ENCODE measurements around the gene FBXL13.
"Not testable (repeated sequence)": the region's sequence is repeated elsewhere in the genome, so short reads cannot be mapped to it uniquely, and the experiment has no call there.

Gene FBXL13

DNA sequence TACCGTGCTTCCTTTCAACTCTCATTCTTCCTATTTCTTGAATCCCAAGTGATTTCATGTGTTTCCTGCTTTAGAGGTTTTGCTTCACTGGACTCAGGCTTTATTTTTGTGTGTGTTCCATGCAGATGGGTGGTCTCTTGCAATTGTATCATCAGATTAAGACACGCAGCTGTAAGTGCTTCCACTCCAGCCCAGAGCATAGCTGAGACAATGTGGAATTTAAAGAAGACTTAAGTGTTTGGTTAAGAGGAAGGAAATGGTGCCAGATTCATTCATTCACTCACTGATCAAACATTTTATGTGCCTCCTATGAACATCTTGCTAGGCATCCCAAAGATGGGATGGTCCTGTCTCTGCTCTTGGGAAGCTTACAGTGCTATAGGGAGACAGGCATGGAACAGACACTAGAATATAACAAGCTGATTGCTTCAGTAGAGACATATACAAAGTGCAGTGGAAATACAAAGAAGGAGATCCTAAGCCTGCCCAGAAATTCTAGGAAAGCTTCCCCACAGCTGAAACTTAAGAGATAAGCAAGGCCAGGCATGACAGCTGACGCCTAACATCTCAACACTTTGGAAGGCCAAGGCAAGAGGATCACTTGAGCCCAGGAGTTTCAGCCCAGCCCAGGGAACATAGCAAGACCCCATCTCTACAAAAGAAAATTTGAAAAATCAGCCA lies 207.9 kb downstream of the FBXL13 start:
- H3K4me3 ChIP-seq (ENCODE audit: low read depth, low read length): no peak overlapping the region

DNA sequence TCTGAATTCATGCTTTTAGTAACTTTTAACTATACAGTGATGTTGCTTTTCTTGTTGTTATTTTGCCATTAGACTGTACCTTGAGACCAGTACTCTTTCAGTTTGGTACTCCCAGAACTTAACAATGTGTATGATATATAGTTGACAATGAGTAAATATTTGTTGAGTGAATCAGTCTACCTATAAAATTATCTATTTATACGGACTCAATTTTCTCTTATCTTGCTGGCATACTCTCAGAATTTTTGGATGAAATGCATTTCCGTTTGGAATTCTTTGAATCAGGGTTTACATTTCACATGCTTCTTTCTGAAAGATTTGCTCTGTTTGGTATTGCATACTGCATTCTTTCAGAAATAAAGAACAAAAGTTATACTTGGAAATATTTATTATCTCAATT lies 209.6 kb downstream of the FBXL13 start:
- H3K4me3 ChIP-seq (ENCODE audit: low read depth, low read length): no peak overlapping the region

DNA sequence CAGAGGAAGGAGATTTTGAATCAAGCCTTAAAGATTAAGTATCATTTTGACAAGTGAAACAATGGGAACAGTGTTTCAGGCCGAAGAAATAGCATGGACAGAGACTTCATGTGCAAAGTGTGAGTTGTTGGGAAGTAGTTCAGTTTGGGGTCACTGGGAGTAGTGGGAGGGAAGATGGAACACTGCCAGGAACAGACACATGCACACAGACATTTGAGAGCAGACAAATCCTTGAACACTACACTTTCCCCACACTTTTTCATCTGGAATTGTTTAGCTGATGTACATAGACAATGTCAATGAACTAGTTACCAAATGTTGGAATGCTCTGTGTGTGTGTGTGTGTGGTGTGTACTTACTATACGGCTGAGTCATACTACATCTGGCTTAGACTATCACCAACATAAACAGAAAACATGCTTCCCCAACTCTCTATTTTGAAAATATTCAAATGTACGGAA lies 214.2 kb downstream of the FBXL13 start:
- no peak overlapping the region for H3K4me3 ChIP-seq (ENCODE audit: low read depth, low read length)

DNA sequence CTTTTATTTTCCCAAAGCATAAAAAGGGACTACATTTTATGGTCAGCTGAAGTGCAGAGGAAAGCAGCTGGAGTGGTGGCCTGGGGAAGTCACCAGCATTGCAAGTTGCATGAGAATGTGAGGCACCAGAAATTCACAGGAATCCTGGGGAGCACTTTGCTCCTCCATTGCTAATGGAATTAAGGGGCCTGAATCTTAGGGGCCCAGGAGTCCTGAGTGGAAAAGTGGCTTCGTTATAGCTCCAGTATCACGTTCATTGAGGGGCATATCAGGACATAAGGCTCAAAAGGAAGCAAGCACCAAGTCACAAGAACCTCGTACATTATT lies 214.8 kb downstream of the FBXL13 start:
- no peak overlapping the region for H3K4me3 ChIP-seq (ENCODE audit: low read depth, low read length)

- H3K4me3 ChIP-seq (ENCODE audit: low read depth, low read length): no peak overlapping the region
Measured at GRCh38 chr7:102859084-102859798, 215.4 kb downstream of the FBXL13 start.

DNA sequence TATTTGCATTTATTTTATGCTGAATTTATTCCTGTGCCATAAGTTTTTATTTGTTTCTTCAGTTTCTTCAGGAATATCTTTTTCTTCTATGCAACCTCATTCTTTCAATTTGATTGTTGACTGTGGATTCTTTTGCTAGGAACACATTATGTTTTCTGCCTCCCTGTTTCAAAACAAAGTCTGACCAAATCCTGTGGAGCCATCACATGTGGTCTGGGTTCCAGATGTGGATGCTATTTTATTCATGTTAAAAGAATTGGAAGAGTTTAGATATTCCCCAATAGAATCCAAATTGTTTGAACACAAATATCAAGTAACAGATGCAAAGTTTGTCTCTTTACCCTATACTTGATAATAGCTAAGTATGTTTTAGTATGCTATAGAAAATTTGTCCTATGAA lies 218.6 kb downstream of the FBXL13 start:
- no peak overlapping the region for H3K4me3 ChIP-seq (ENCODE audit: low read depth, low read length)

DNA sequence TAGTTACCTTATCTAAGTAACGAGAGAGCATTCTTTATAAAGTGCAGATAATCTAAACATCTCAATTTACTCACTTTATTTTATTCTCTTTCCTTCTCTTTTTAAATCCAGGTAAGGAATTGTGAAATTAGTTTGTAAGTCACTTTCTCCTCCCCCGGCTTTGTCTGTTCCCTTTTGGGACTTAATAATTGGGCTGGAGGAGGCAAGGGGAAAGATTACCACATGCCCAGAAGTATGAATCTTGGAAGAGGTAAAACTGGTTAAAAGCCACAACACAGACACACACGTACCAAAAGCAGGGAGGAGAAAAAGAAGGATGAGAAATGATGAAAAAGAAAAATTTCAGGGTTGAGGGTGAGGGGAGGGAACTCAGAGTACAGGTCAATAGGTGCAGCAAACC lies 225.1 kb downstream of the FBXL13 start:
- H3K4me3 ChIP-seq (ENCODE audit: low read depth, low read length): no peak overlapping the region

DNA sequence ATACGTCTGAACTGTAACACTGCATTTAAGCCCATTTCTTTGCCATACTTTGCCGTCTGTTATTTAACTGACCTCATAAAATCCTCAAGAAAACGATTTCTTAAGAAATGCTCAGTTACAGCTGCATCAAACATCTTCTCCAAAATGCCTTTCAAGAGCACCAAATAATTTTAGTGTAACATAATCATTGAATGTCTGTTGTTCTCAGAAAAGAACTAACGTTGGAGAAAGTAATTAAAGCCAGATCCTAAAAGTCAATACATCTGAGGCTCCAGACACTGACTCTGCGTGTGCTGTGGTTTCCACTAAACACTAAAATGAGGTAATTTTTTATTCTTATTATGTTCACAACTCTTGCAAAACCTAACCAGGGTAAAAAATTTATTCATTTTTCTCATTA lies 225.5 kb downstream of the FBXL13 start:
- no peak overlapping the region for H3K4me3 ChIP-seq (ENCODE audit: low read depth, low read length)

GRCh38 chr7:102845346-102845745 lies 229.2 kb downstream of the FBXL13 start:
- no peak overlapping the region for H3K4me3 ChIP-seq (ENCODE audit: low read depth, low read length)

GRCh38 chr7:102843850-102844249 lies 230.7 kb downstream of the FBXL13 start:
- H3K4me3 ChIP-seq (ENCODE audit: low read depth, low read length): no peak overlapping the region

DNA sequence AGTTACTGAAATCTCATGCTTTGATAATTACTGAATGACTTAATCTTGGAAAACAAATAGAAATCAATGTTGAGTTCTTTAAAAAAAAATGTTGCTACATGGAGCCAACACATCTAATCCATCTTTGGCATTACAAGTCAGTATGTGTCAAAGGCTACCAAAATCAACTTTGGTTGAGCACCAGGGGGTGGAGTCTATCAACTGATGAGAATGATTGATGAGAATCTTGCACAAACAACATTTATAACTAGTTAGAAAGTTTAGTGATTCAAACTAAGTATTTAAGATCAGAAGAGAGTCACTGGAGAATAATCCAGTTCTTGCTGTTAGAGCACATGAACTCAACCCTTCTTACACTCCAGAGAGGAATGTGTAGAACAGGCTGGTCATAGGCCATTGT lies 232.3 kb downstream of the FBXL13 start:
- H3K4me3 ChIP-seq (ENCODE audit: low read depth, low read length): no peak overlapping the region

DNA sequence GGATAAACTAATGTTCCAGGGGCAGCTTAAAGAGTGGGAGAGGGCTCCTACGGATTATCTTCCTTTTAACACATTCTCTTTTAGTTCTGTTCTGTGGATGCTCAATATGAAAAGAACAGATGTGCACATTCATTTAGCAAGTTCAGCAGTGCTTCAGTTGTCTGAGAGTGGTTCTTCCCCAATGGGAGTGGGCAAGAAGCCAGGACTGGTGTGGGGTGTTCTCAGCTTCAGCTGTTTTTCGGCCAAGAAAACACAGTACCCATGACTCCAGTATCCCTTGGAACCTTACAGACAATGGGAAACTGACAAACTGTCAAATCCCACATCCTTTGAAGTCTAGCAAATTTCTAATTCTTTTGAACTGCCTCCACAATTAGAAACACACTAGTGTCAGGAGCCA lies 233.3 kb downstream of the FBXL13 start:
- H3K4me3 ChIP-seq (ENCODE audit: low read depth, low read length): no peak overlapping the region

DNA sequence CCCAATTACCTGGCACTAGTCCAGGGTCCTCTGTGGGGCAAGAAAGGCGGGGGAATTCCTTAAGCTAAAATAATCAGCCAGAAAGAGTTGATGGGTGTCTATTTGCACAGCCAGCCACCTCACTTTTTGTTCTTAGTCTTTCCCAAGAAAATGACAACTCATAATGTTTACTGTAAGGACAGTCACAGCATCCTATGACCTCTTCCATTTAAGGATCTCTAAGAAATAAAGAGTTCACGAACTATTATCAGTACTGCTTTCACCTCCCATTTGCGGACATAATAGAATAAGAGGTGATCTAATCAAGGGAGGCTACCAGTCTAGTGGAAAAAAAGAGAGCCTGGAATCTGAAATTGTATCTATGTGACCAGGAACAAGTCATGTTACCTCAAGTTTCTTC lies 234.2 kb downstream of the FBXL13 start:
- H3K4me3 ChIP-seq (ENCODE audit: low read depth, low read length): no peak overlapping the region

GRCh38 chr7:102838572-102839101 lies 236.0 kb downstream of the FBXL13 start:
- not testable (repeated sequence) for H3K4me3 ChIP-seq (ENCODE audit: low read depth, low read length)

GRCh38 chr7:102837802-102838201 lies 236.8 kb downstream of the FBXL13 start:
- H3K4me3 ChIP-seq (ENCODE audit: low read depth, low read length): no peak overlapping the region

GRCh38 chr7:102836977-102837376 lies 237.6 kb downstream of the FBXL13 start:
- H3K4me3 ChIP-seq (ENCODE audit: low read depth, low read length): no peak overlapping the region

GRCh38 chr7:102836191-102836919 lies 238.2 kb downstream of the FBXL13 start:
- H3K4me3 ChIP-seq (ENCODE audit: low read depth, low read length): no peak overlapping the region

GRCh38 chr7:102834999-102835398 lies 239.6 kb downstream of the FBXL13 start:
- H3K4me3 ChIP-seq (ENCODE audit: low read depth, low read length): no peak overlapping the region

GRCh38 chr7:102834466-102834865 lies 240.1 kb downstream of the FBXL13 start:
- no peak overlapping the region for H3K4me3 ChIP-seq (ENCODE audit: low read depth, low read length)

- H3K4me3 ChIP-seq (ENCODE audit: low read depth, low read length): no peak overlapping the region
Measured at GRCh38 chr7:102833343-102833742, 241.3 kb downstream of the FBXL13 start.

- no peak overlapping the region for H3K4me3 ChIP-seq (ENCODE audit: low read depth, low read length)
Measured at GRCh38 chr7:102832674-102833073, 241.9 kb downstream of the FBXL13 start.

DNA sequence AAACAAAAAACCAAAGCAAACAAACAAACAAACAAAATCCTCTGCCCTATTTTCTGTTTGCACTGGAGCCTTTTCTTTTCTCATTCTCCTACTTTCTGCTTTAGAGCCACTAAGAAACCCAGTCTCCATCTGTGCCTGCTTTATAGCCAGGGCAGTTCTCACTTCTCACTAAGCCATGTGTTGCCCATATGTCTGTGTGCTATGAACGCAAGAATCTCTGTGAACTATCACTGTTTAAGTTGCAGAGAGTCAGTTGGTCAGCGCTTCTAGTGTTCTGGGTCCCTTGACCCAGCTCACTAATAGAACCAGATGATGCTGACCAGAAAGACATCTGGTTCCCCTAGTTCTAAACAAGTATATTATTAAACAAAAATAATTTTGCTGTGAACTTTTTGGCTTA lies 244.4 kb downstream of the FBXL13 start:
- no peak overlapping the region for H3K4me3 ChIP-seq (ENCODE audit: low read depth, low read length)

Data from iPS-11a (cell line).